B cell (primary cell): ENCODE measurements around the gene NPHS1. TPM values are rescaled to one million over a fixed set of nuclear protein-coding genes. Genes with fewer than 3 reads are reported as not detected.

Source experiments
- ATAC-seq: fragments of 200-7000 bp; cut with Tn5 transposase; one replicate; pipeline ENCODE4 v1.10.0; 2021; ENCODE audit warnings: low read depth, mild to moderate bottlenecking, moderate number of reproducible peaks, moderate library complexity
- CTCF ChIA-PET: fragments of 350-600 bp; sonication (Branson Sonifier 250); formaldehyde crosslinking; loops from one replicate; lab custom pipeline; 2021; ENCODE audit warnings: antibody characterized with exemption, inconsistent platforms; lab: Charles Lee
- POLR2A ChIA-PET: fragments of 350-600 bp; sonication (Branson Sonifier 250); formaldehyde crosslinking; loops from one replicate; lab custom pipeline; 2021; ENCODE audit warnings: antibody characterized with exemption; lab: Charles Lee
- DNase-seq: peaks from one replicate; pipeline ENCODE4 v3.0.0; 2013
- H2AFZ ChIP-seq: 2 replicates; pipeline ENCODE4 v1.6.1; 2012; ENCODE audit warnings: mild to moderate bottlenecking, low read depth, low read length; ENCODE audit not compliant: insufficient read depth, poor library complexity, severe bottlenecking
- H3K27ac ChIP-seq, 2 donors: 1 replicate in 1 of 2; 2 replicates in 1 of 2; pipeline ENCODE4 v1.5.1; 2012 to 2013; ENCODE audit warnings: low read length in 2 of 2, mild to moderate bottlenecking in 2 of 2, moderate library complexity in 1 of 2
- H3K27me3 ChIP-seq, 4 experiments: fragments of 200-600 bp in 1 of 4; sonication (generic) in 1 of 4; replicated peaks in 1 of 4; 1 replicate in 2 of 4; 2 replicates in 2 of 4; pipeline versions ENCODE4 v1.6.1 to v1.7.0; 2013 to 2016; ENCODE audit warnings: low read length in 3 of 4, mild to moderate bottlenecking in 2 of 4, mixed read lengths in 1 of 4, moderate library complexity in 1 of 4; ENCODE audit not compliant: insufficient read depth in 4 of 4, control insufficient read depth in 3 of 4; ENCODE audit errors: control extremely low read depth in 1 of 4
- H3K36me3 ChIP-seq, 2 experiments: replicated peaks in 1 of 2; 1 replicate in 1 of 2; 2 replicates in 1 of 2; pipeline versions ENCODE4 v1.6.1 to v1.7.1; 2013; ENCODE audit warnings: low read length in 1 of 2; ENCODE audit not compliant: insufficient read depth in 2 of 2, control insufficient read depth in 1 of 2; ENCODE audit errors: control extremely low read depth in 1 of 2, extremely low read depth in 1 of 2
- H3K4me1 ChIP-seq, 2 donors: fragments of 200-600 bp in 1 of 2; sonication (generic) in 1 of 2; 1 replicate in 1 of 2; 2 replicates in 1 of 2; pipeline versions ENCODE4 v1.5.1 to v1.6.1; 2013 to 2017; ENCODE audit warnings: low read length in 2 of 2; ENCODE audit not compliant: control insufficient read depth in 2 of 2, insufficient read depth in 2 of 2
- H3K4me2 ChIP-seq: replicated peaks from 2 replicates; pipeline ENCODE3; 2012; ENCODE audit warnings: mild to moderate bottlenecking, low read depth, low read length; ENCODE audit not compliant: poor library complexity, severe bottlenecking
- H3K4me3 ChIP-seq, 5 experiments: fragments of 200-600 bp in 1 of 5; sonication (generic) in 1 of 5; 1 replicate in 3 of 5; 2 replicates in 2 of 5; pipeline versions ENCODE4 v1.5.1 to v1.7.0; 2011 to 2016; ENCODE audit warnings: low read length in 4 of 5, mild to moderate bottlenecking in 4 of 5, low read depth in 2 of 5, control low read depth in 1 of 5, moderate library complexity in 1 of 5; ENCODE audit not compliant: insufficient read depth in 1 of 5; ENCODE audit errors: control extremely low read depth in 1 of 5, extremely low read depth in 1 of 5
- H3K79me2 ChIP-seq: fragments of 200-600 bp; sonication (generic); one replicate; pipeline ENCODE4 v1.6.0; 2016; ENCODE audit warnings: low read length; ENCODE audit not compliant: control insufficient read depth, insufficient read depth
- H3K9ac ChIP-seq: fragments of 200-600 bp; sonication (generic); 2 replicates; pipeline ENCODE4 v1.6.1; 2017; ENCODE audit warnings: mild to moderate bottlenecking, low read length, moderate library complexity
- H3K9me3 ChIP-seq, 3 donors: one replicate each; pipeline versions ENCODE4 v1.6.1 to v1.7.1; 2013; ENCODE audit warnings: low read length in 2 of 3; ENCODE audit not compliant: control insufficient read depth in 2 of 3, insufficient read depth in 1 of 3; ENCODE audit errors: control extremely low read depth in 1 of 3
- H4K20me1 ChIP-seq: 2 replicates; pipeline ENCODE4 v1.6.0; 2012; ENCODE audit warnings: mild to moderate bottlenecking, low read length; ENCODE audit not compliant: insufficient read depth, control insufficient read depth, poor library complexity, severe bottlenecking
- H3K27ac Mint-ChIP-seq: one replicate; pipeline ENCODE4 v1.8.0; 2021; ENCODE audit warnings: mixed read lengths
- H3K27me3 Mint-ChIP-seq: one replicate; pipeline ENCODE4 v1.8.0; 2021; ENCODE audit warnings: mixed read lengths
- H3K4me1 Mint-ChIP-seq: one replicate; pipeline ENCODE4 v1.8.0; 2021; ENCODE audit warnings: mixed read lengths
- H3K4me3 Mint-ChIP-seq: one replicate; pipeline ENCODE4 v1.8.0; 2021; ENCODE audit warnings: mixed read lengths
- H3K9me3 Mint-ChIP-seq: one replicate; pipeline ENCODE4 v1.8.0; 2022; ENCODE audit warnings: mixed read lengths; ENCODE audit not compliant: insufficient read depth
- EZH2 ChIP-seq: IDR thresholded peaks from 2 replicates; pipeline ENCODE4 v1.6.1; 2012; ENCODE audit warnings: borderline replicate concordance, low read depth, mild to moderate bottlenecking, moderate library complexity, low read length; ENCODE audit not compliant: insufficient read depth, poor library complexity, severe bottlenecking
- WGBS: methylation state at CpG from one replicate; pipeline ENCODE4 v1.1.5; 2013; ENCODE audit warnings: missing lambda C conversion rate; ENCODE audit not compliant: insufficient coverage; 5-methylcytosine and 5-hydroxymethylcytosine counted together
- intact Hi-C: fragments of 100-400 bp; cut with micrococcal nuclease; formaldehyde crosslinking; loops from one replicate; pipeline ENCODE4 v1.10.0; 2022
- polyA plus RNA-seq: library from polyadenylated mRNA; depleted of rRNA; stranded (reverse); fragments of >200 nt; gene quantifications from 2 replicates; pipeline ENCODE4 v1.2.3, GENCODE V29; 2012
- total RNA-seq, 2 donors: library from RNA; stranded (reverse); fragments of 120-200 nt in 1 of 2; gene quantifications; 1 replicate in 1 of 2; 2 replicates in 1 of 2; pipeline versions ENCODE4 v1.2.3 to v1.2.4, GENCODE V29; 2013 to 2022
- TF ChIP-seq, protein P1 (sequence below): fragments of 200-600 bp; IDR thresholded peaks from one replicate; pipeline ENCODE4 v1.8.0; 2022; ENCODE audit warnings: antibody characterized with exemption, mild to moderate bottlenecking

The NPHS1 gene
- total and polyA plus RNA-seq, 2 donors (not counting 1 experiment from before 2014, with no cell fraction given): not detected

DNA sequence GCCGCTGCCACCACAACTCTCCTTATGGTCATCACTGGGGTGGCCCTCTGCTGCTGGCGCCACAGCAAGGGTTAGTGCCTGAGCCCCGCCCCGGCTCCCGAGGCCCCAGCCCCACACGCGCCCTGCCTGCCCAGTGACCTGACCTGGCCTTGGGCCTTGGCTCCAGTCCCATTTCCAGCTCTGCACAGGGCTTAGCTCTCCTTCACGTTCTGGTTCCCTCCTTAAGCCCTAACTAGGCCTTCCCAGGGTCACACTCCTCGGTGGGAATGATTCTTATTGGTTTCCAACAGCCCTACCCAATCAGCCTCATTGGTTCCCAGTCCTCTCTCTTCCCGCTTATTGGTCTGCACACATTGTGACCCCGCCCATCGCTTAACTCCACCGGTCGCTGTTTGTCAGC lies 10.2 kb upstream of the NPHS1 start:
- no peak for DNase-seq
- Histone ChIP-seq H3K9ac (no peak overlapping the region), H4K20me1 (no peaks in the 10 kb centered on the region), H3K27ac (no peak overlapping the region), H3K4me3 (no peak overlapping the region), H3K36me3 (no peaks in the 10 kb centered on the region), H3K27me3 (peaks cover 0 to 72% (median 14%) of the 10 kb centered on the region in 4 experiments), H3K79me2 (no peaks in the 10 kb centered on the region), H3K4me2 (no peak overlapping the region), H3K4me1 (peaks cover 7 to 11% of the 10 kb centered on the region in 2 donors), H3K9me3 (peaks cover 0 to 21% (median 0%) of the 10 kb centered on the region in 3 donors), H2AFZ (no peak overlapping the region)
- 89% methylated on average over 12 of the region's 14 CpGs for WGBS
- no peak for ATAC-seq
- Mint-ChIP-seq H3K9me3 (no peaks in the 10 kb centered on the region), H3K27me3 (peaks cover 71% of the 10 kb centered on the region), H3K27ac (no peak overlapping the region), H3K4me1 (peaks cover 6% of the 10 kb centered on the region), H3K4me3 (no peak overlapping the region)
- intact Hi-C loops: no loop called here
- ChIA-PET CTCF (no interaction called here), POLR2A (no interaction called here)
- no peak for TF ChIP-seq EZH2
- TF ChIP-seq, protein P1, sequence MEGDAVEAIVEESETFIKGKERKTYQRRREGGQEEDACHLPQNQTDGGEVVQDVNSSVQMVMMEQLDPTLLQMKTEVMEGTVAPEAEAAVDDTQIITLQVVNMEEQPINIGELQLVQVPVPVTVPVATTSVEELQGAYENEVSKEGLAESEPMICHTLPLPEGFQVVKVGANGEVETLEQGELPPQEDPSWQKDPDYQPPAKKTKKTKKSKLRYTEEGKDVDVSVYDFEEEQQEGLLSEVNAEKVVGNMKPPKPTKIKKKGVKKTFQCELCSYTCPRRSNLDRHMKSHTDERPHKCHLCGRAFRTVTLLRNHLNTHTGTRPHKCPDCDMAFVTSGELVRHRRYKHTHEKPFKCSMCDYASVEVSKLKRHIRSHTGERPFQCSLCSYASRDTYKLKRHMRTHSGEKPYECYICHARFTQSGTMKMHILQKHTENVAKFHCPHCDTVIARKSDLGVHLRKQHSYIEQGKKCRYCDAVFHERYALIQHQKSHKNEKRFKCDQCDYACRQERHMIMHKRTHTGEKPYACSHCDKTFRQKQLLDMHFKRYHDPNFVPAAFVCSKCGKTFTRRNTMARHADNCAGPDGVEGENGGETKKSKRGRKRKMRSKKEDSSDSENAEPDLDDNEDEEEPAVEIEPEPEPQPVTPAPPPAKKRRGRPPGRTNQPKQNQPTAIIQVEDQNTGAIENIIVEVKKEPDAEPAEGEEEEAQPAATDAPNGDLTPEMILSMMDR: no peak

DNA sequence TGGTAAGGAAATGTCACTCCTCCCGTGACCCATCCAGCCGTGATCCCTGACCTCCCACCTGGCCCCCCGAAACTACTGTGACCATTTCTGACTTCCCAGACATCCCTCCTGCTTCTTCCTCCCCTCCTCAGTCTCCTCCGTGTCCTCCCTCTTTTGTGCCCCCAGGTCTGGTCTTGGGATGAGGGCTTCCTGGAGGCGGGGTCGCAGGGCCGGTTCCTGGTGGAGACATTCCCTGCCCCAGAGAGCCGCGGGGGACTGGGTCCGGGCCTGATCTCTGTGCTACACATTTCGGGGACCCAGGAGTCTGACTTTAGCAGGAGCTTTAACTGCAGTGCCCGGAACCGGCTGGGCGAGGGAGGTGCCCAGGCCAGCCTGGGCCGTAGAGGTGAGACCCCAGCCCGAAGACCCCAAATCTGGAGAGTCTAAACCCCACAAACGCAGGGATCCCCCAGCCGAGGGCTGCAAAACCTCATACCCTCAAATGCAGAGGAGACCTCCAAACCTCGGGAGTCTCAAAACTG lies 9.4 kb upstream of the NPHS1 start:
- no peaks in the 10 kb centered on the region for H4K20me1 ChIP-seq
- H3K27me3 Mint-ChIP-seq: peaks cover 70% of the 10 kb centered on the region
- intact Hi-C loops: no loop called here
- no peak overlapping the region for H2AFZ ChIP-seq
- H3K4me1 Mint-ChIP-seq: peaks cover 11% of the 10 kb centered on the region
- TF ChIP-seq EZH2: no peak
- TF ChIP-seq, protein P1: no peak
- H3K9me3 Mint-ChIP-seq: no peaks in the 10 kb centered on the region
- DNase-seq (no peak), ATAC-seq (no peak)
- H3K4me3 Mint-ChIP-seq: no peak overlapping the region
- WGBS: 56% methylated on average over 19 of the region's 19 CpGs
- ChIA-PET CTCF (no interaction called here), POLR2A (no interaction called here)
- no peak overlapping the region for H3K27ac Mint-ChIP-seq
- no peaks in the 10 kb centered on the region for H3K79me2 ChIP-seq
- H3K4me1 ChIP-seq: peaks cover 15 to 19% of the 10 kb centered on the region in 2 donors
- no peaks in the 10 kb centered on the region for H3K36me3 ChIP-seq
- no peak overlapping the region for H3K9ac ChIP-seq
- peaks cover 0 to 75% (median 19%) of the 10 kb centered on the region in 4 experiments for H3K27me3 ChIP-seq
- H3K9me3 ChIP-seq: peaks cover 0 to 26% (median 0%) of the 10 kb centered on the region in 3 donors
- H3K4me3 ChIP-seq: no peak overlapping the region
- no peak overlapping the region for H3K27ac ChIP-seq
- no peak overlapping the region for H3K4me2 ChIP-seq
